CD14-positive monocyte (primary cell): Measurements from ENCODE around the gene P2RY13. TPM values are rescaled to one million over a fixed set of nuclear protein-coding genes. Genes with fewer than 3 reads are reported as not detected.

Source experiments
- DNase-seq, 3 donors: peaks; one replicate each; pipeline ENCODE4 v3.0.0-alpha.2; 2011 to 2022
- H2AFZ ChIP-seq: 2 replicates; pipeline ENCODE4 v1.6.0; 2012; ENCODE audit warnings: mild to moderate bottlenecking, low read depth, low read length, inconsistent platforms; ENCODE audit not compliant: insufficient read depth, poor library complexity, severe bottlenecking
- H3K27ac ChIP-seq, 2 donors: 1 replicate in 1 of 2; 2 replicates in 1 of 2; pipeline ENCODE4 v1.5.1; 2012 to 2013; ENCODE audit warnings: low read length in 2 of 2, control low read depth in 1 of 2, inconsistent platforms in 1 of 2, low read depth in 1 of 2, mild to moderate bottlenecking in 1 of 2
- H3K27me3 ChIP-seq, 2 donors: one replicate each; pipeline versions ENCODE4 v1.6.0 to v1.6.1; 2011 to 2013; ENCODE audit warnings: low read length in 2 of 2; ENCODE audit not compliant: control insufficient read depth in 2 of 2, insufficient read depth in 2 of 2
- H3K36me3 ChIP-seq, 2 donors: replicated peaks in 1 of 2; 1 replicate in 1 of 2; 2 replicates in 1 of 2; pipeline versions ENCODE4 v1.5.1 to v1.6.1; 2012 to 2013; ENCODE audit warnings: low read length in 2 of 2, control low read depth in 1 of 2, inconsistent platforms in 1 of 2, mild to moderate bottlenecking in 1 of 2; ENCODE audit not compliant: insufficient read depth in 2 of 2, control insufficient read depth in 1 of 2
- H3K4me1 ChIP-seq, 2 donors: 1 replicate in 1 of 2; 2 replicates in 1 of 2; pipeline versions ENCODE4 v1.5.1 to v1.6.1; 2012 to 2013; ENCODE audit warnings: low read length in 2 of 2, control low read depth in 1 of 2, inconsistent platforms in 1 of 2, mild to moderate bottlenecking in 1 of 2, moderate library complexity in 1 of 2; ENCODE audit not compliant: insufficient read depth in 2 of 2, control insufficient read depth in 1 of 2
- H3K4me2 ChIP-seq: replicated peaks from 2 replicates; pipeline ENCODE3; 2012; ENCODE audit warnings: low read length, moderate library complexity, mild to moderate bottlenecking; ENCODE audit not compliant: poor library complexity, severe bottlenecking; ENCODE audit errors: extremely low read depth
- H3K4me3 ChIP-seq, 3 experiments: fragments of 200-600 bp in 1 of 3; sonication (generic) in 1 of 3; replicated peaks in 1 of 3; 1 replicate in 2 of 3; 2 replicates in 1 of 3; pipeline ENCODE4 v1.5.1; 2011 to 2013; ENCODE audit warnings: low read length in 3 of 3, mild to moderate bottlenecking in 3 of 3, control low read depth in 2 of 3, low read depth in 2 of 3, inconsistent platforms in 1 of 3, moderate library complexity in 1 of 3
- H3K79me2 ChIP-seq: 2 replicates; pipeline ENCODE4 v1.6.0; 2012; ENCODE audit warnings: mild to moderate bottlenecking, control low read depth, inconsistent platforms, low read length, moderate library complexity; ENCODE audit not compliant: insufficient read depth
- H3K9ac ChIP-seq: 2 replicates; pipeline ENCODE4 v1.6.0; 2017; ENCODE audit warnings: low read length, mild to moderate bottlenecking; ENCODE audit not compliant: insufficient read depth, poor library complexity, severe bottlenecking
- H3K9me3 ChIP-seq, 2 donors: replicated peaks in 1 of 2; 1 replicate in 1 of 2; 2 replicates in 1 of 2; pipeline versions ENCODE4 v1.5.1 to v1.6.1; 2012 to 2013; ENCODE audit warnings: low read length in 2 of 2, control low read depth in 1 of 2; ENCODE audit not compliant: control insufficient read depth in 1 of 2, insufficient read depth in 1 of 2
- H4K20me1 ChIP-seq: 2 replicates; pipeline ENCODE4 v1.6.0; 2012; ENCODE audit warnings: mild to moderate bottlenecking, low read length, control low read depth, moderate library complexity; ENCODE audit not compliant: insufficient read depth
- H3K27ac Mint-ChIP-seq, 7 donors: one replicate each; pipeline ENCODE4 v1.8.0; 2020; ENCODE audit warnings: mild to moderate bottlenecking in 7 of 7, mixed read lengths in 7 of 7, moderate library complexity in 6 of 7, inconsistent platforms in 2 of 7
- H3K27me3 Mint-ChIP-seq, 3 donors: one replicate each; pipeline ENCODE4 v1.8.0; 2021 to 2022; ENCODE audit warnings: low read depth in 3 of 3, mild to moderate bottlenecking in 3 of 3, mixed read lengths in 3 of 3, moderate library complexity in 3 of 3, inconsistent platforms in 1 of 3
- H3K36me3 Mint-ChIP-seq, 2 donors: one replicate each; pipeline ENCODE4 v1.8.0; 2020; ENCODE audit warnings: mixed read lengths in 2 of 2, inconsistent platforms in 1 of 2, mild to moderate bottlenecking in 1 of 2
- H3K4me1 Mint-ChIP-seq: one replicate; pipeline ENCODE4 v1.8.0; 2020; ENCODE audit warnings: mild to moderate bottlenecking, mixed read lengths
- H3K4me3 Mint-ChIP-seq, 2 donors: one replicate each; pipeline ENCODE4 v1.8.0; 2020; ENCODE audit warnings: mild to moderate bottlenecking in 2 of 2, mixed read lengths in 2 of 2, moderate library complexity in 1 of 2
- H3K9me3 Mint-ChIP-seq, 7 donors: one replicate each; pipeline ENCODE4 v1.8.0; 2020 to 2022; ENCODE audit warnings: mixed read lengths in 7 of 7, mild to moderate bottlenecking in 6 of 7, moderate library complexity in 6 of 7, inconsistent platforms in 2 of 7
- WGBS: methylation state at CpG from one replicate; pipeline ENCODE4 v1.1.5; 2013; ENCODE audit warnings: missing lambda C conversion rate; ENCODE audit not compliant: insufficient coverage; 5-methylcytosine and 5-hydroxymethylcytosine counted together
- intact Hi-C, 2 donors: fragments of 100-400 bp; cut with micrococcal nuclease; formaldehyde crosslinking; loops; one replicate each; pipeline versions ENCODE4 v1.15.0 to v1.15.1; 2023
- polyA plus RNA-seq, 3 donors: library from polyadenylated mRNA; depleted of rRNA in 1 of 3; unstranded in 2 of 3; stranded (reverse) in 1 of 3; fragments of 300-500 nt in 2 of 3; fragments of >200 nt in 1 of 3; fragmentation: Illumina TruSeq in 2 of 3; gene quantifications; 1 replicate in 2 of 3; 2 replicates in 1 of 3; pipeline ENCODE4 v1.2.3, GENCODE V29; 2012 to 2021
- TF ChIP-seq, protein P1 (sequence below): fragments of 200-600 bp; IDR thresholded peaks from one replicate; pipeline ENCODE4 v1.8.0; 2022; ENCODE audit warnings: antibody characterized with exemption, mild to moderate bottlenecking

The P2RY13 gene
- polyA plus RNA-seq, 3 donors, result 45.6 to 144 (median 80.0) TPM

DNA sequence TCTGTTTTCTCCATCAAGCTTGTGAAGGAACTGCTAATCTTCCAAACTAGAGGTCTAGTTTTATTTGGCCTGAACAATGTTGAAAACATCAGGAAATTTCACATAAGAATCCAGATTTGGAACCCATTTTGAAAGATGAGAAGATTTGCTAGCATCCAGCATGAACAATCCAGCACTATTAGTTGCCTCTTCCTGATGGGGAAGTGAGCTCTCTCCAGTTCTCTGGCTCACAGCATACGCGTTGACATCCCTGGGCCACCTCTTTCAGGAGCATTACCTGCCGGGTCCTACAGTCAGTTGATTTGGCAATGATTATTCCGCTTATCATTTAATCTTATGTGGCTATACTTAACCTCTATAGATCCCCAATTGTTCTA is 23.6 kb downstream of the P2RY13 start:
- no peaks in the 10 kb centered on the region for H3K4me1 ChIP-seq
- no peak overlapping the region for H3K4me3 ChIP-seq
- Mint-ChIP-seq H3K36me3 (no peaks in the 10 kb centered on the region), H3K9me3 (no peaks in the 10 kb centered on the region), H3K27ac (no peak overlapping the region), H3K27me3 (no peaks in the 10 kb centered on the region), H3K4me1 (peaks cover 14% of the 10 kb centered on the region), H3K4me3 (no peak overlapping the region)
- DNase-seq, result no peak
- H3K27me3 ChIP-seq, result no peaks in the 10 kb centered on the region
- H3K9ac ChIP-seq, result no peak overlapping the region
- H3K9me3 ChIP-seq, result no peaks in the 10 kb centered on the region
- intact Hi-C loops, result no loop called here
- no peak overlapping the region for H3K4me2 ChIP-seq
- no peaks in the 10 kb centered on the region for H3K79me2 ChIP-seq
- H2AFZ ChIP-seq, result no peak overlapping the region
- TF ChIP-seq, protein P1, sequence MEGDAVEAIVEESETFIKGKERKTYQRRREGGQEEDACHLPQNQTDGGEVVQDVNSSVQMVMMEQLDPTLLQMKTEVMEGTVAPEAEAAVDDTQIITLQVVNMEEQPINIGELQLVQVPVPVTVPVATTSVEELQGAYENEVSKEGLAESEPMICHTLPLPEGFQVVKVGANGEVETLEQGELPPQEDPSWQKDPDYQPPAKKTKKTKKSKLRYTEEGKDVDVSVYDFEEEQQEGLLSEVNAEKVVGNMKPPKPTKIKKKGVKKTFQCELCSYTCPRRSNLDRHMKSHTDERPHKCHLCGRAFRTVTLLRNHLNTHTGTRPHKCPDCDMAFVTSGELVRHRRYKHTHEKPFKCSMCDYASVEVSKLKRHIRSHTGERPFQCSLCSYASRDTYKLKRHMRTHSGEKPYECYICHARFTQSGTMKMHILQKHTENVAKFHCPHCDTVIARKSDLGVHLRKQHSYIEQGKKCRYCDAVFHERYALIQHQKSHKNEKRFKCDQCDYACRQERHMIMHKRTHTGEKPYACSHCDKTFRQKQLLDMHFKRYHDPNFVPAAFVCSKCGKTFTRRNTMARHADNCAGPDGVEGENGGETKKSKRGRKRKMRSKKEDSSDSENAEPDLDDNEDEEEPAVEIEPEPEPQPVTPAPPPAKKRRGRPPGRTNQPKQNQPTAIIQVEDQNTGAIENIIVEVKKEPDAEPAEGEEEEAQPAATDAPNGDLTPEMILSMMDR, result no peak
- no peaks in the 10 kb centered on the region for H4K20me1 ChIP-seq
- no peak overlapping the region for H3K27ac ChIP-seq
- no CpG with 5 or more reads among the region's 4 CpGs for WGBS
- H3K36me3 ChIP-seq, result no peaks in the 10 kb centered on the region

DNA sequence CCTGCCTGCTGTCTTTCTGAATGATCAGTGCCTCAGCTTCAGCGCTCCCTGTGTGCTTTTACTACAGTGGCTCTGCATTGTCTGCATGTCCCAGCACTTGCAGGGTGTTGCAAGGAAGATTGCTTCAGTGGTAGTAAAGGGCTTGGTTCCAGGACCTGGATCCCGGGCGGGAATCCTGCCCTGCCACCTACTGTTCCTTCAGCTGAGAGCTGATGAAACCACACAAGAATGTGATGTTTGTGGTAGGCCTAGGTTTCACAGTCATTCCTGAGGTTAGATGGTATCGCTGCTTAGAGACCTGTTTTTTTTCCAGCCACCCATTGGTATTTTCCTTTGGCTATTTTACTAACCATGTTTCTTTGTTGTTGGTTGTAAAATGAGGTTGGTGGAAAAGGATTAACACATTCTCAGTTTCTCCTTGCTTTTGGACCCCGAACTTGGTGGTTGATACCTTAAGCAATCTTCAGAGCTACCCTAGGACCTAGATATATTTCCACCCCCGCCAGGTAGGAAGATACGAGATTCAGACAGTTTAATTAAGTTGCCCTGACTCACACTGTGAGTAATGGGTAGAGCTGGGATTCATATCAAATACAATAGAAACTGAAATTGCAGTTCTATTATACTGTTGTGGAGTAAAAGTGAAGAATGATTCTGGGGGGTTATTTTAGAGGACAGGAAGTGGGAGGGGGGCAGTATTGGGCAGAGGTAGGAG is 24.1 kb downstream of the P2RY13 start:
- H4K20me1 ChIP-seq, result no peaks in the 10 kb centered on the region
- H3K36me3 ChIP-seq, result no peaks in the 10 kb centered on the region
- no CpG with 5 or more reads among the region's 7 CpGs for WGBS

More for the DNA sequence above, 24.1 kb downstream of the P2RY13 start:
- Histone ChIP-seq H3K4me2 (no peak overlapping the region), H3K4me1 (no peaks in the 10 kb centered on the region), H3K27me3 (no peaks in the 10 kb centered on the region), H3K79me2 (no peaks in the 10 kb centered on the region), H3K9ac (no peak overlapping the region), H2AFZ (no peak overlapping the region), H3K4me3 (no peak overlapping the region), H3K9me3 (no peaks in the 10 kb centered on the region), H3K27ac (no peak overlapping the region)
- no peak for DNase-seq
- H3K36me3 Mint-ChIP-seq, result no peaks in the 10 kb centered on the region
- H3K9me3 Mint-ChIP-seq, result no peaks in the 10 kb centered on the region
- no peaks in the 10 kb centered on the region for H3K27me3 Mint-ChIP-seq
- H3K4me1 Mint-ChIP-seq, result peaks cover 14% of the 10 kb centered on the region
- TF ChIP-seq, protein P1, result no peak
- no peak overlapping the region for H3K4me3 Mint-ChIP-seq
- H3K27ac Mint-ChIP-seq, result no peak overlapping the region
- intact Hi-C loops, result no loop called here
